Aorta (tissue), 5 donors: ENCODE data around the gene TMEM39A. TPM values are rescaled to one million over a fixed set of nuclear protein-coding genes. Genes with fewer than 3 reads are reported as not detected.

Experiments used
- ATAC-seq: fragments of 200-7000 bp; cut with Tn5 transposase; one replicate; pipeline ENCODE4 v1.9.1; 2022; ENCODE audit warnings: moderate library complexity; ENCODE audit not compliant: low FRiP score
- DNase-seq, 2 donors: peaks; one replicate each; pipeline ENCODE4 v3.0.0-alpha.2; 2020
- H3K27ac ChIP-seq, 2 donors: one replicate each; pipeline ENCODE4 v1.5.1; 2013; ENCODE audit warnings: low read length in 2 of 2, mild to moderate bottlenecking in 2 of 2, moderate library complexity in 2 of 2, control low read depth in 1 of 2, inconsistent platforms in 1 of 2, low read depth in 1 of 2
- H3K27me3 ChIP-seq, 2 donors: one replicate each; pipeline ENCODE4 v1.6.1; 2013; ENCODE audit warnings: control low read depth in 1 of 2, low read length in 1 of 2, mild to moderate bottlenecking in 1 of 2, moderate library complexity in 1 of 2; ENCODE audit not compliant: insufficient read depth in 2 of 2, control insufficient read depth in 1 of 2
- H3K36me3 ChIP-seq, 2 donors: one replicate each; pipeline ENCODE4 v1.6.1; 2013; ENCODE audit warnings: control low read depth in 1 of 2, low read length in 1 of 2, mild to moderate bottlenecking in 1 of 2; ENCODE audit not compliant: insufficient read depth in 2 of 2, control insufficient read depth in 1 of 2
- H3K4me1 ChIP-seq, 2 donors: one replicate each; pipeline ENCODE4 v1.6.1; 2013; ENCODE audit warnings: low read length in 2 of 2, control low read depth in 1 of 2, mild to moderate bottlenecking in 1 of 2, moderate library complexity in 1 of 2; ENCODE audit not compliant: insufficient read depth in 2 of 2, control insufficient read depth in 1 of 2
- H3K4me3 ChIP-seq, 2 donors: one replicate each; pipeline ENCODE4 v1.5.1; 2013; ENCODE audit warnings: low read length in 2 of 2, control low read depth in 1 of 2, mild to moderate bottlenecking in 1 of 2
- H3K9me3 ChIP-seq: one replicate; pipeline ENCODE4 v1.6.1; 2013; ENCODE audit warnings: mild to moderate bottlenecking, low read length; ENCODE audit not compliant: control insufficient read depth
- WGBS, 2 donors: extraction: QIAGEN DNeasy Blood & Tissue Kit; methylation state at CpG; one replicate each; pipeline ENCODE4 v1.1.7; 2013; 5-methylcytosine and 5-hydroxymethylcytosine counted together
- intact Hi-C, 2 donors: fragments of 100-400 bp; cut with DNase I; formaldehyde crosslinking; loops; one replicate each; pipeline versions ENCODE4 v1.14.2 to v1.15.0; 2022
- polyA plus RNA-seq, 2 donors: library from polyadenylated mRNA; stranded (reverse); fragments of 200-250 nt; gene quantifications; one replicate each; pipeline ENCODE4 v1.2.3, GENCODE V29; 2013
- total RNA-seq, 2 donors: library from RNA; stranded (reverse); fragmentation: NEBNext Ultra II Directional; extraction: Animal tissue kit (Norgen Biotek cat#: 25700); gene quantifications; one replicate each; pipeline ENCODE4 v1.2.1, GENCODE V29; 2021
- donor health status: healthy with polysubstance abuse.
- donor health status: Bipolar disorder and iron deficiency.
- donor health status: DM: no; HTN: no; CAD: no.
- donor health status: DM: no; HTN: no; CAD: no.
- donor health status: DM: yes; HTN: yes; CAD: no.

Gene TMEM39A
- total and polyA plus RNA-seq, 4 donors, result 7.5 to 45.7 (median 24.1) TPM

DNA sequence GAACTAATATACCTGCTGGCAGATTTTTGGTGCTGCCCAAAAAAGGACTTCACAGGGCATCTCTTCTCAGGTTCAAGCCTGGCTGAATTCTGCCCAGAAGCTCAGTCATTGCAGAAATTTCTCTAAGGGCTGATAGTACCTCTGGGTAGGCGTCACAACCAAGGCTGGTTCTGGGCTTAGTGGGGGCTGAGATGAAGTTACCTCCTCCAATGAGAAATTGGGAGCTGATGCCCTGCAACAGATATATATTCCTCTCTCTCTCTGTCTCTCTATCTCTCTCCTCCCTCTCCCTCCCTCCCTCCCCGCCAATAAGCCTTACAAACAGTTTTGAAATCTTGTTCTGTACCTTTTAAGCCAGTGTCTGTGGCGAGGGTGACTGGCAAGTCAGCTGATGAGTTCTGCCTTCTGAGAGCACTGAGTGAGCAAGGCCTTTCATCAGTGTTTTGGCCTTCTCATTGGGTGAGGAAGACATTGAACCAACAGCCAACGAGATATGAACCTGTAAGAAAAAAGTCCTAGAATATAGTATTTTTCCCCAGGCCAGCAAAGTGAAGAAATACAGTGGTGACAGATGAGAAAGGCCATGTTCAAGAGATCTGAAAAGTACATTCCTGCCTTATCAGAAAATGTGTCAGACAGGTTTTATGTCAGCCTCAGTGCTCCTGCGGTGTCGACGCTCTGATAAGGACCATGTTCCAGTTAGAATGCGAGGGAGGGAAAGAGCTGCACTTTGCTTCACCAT is 45.5 kb downstream of the TMEM39A start:
- Histone ChIP-seq H3K4me1 (no peaks in the 10 kb centered on the region), H3K4me3 (no peak overlapping the region), H3K27me3 (no peaks in the 10 kb centered on the region), H3K27ac (no peak overlapping the region), H3K9me3 (no peaks in the 10 kb centered on the region), H3K36me3 (peaks cover 0 to 5% of the 10 kb centered on the region in 2 donors)
- ATAC-seq (no peak), DNase-seq (no peak)
- 76 to 79% methylated on average over 8 of the region's 8 CpGs for WGBS, 2 donors
- intact Hi-C loops, result no loop called here

DNA sequence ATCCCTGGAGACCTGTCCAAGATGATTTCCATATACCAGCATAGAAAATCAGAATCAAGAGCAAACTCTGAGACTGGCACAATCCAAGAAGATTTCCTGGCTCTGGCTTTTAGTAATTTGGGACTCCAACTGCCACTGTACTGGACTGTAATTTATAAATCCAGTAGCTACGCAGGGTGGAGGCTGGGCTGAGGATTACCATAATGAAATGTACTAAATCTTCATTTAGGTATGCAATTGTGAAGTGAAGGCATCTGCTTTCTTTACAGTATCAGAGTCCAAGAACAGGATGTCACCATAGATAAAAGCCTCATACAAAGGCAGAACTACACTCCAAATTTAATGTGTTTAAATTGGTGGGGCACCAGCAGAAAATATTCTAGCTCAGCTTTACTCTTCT is 46.5 kb downstream of the TMEM39A start:
- ATAC-seq (no peak), DNase-seq (no peak)
- Histone ChIP-seq H3K36me3 (peaks cover 0 to 5% of the 10 kb centered on the region in 2 donors), H3K4me1 (no peaks in the 10 kb centered on the region), H3K9me3 (no peaks in the 10 kb centered on the region), H3K27me3 (no peaks in the 10 kb centered on the region), H3K27ac (no peak overlapping the region), H3K4me3 (no peak overlapping the region)
- WGBS, 2 donors, result 90 to 94% methylated on average over 1 of the region's 1 CpG
- intact Hi-C loops, result no loop called here

DNA sequence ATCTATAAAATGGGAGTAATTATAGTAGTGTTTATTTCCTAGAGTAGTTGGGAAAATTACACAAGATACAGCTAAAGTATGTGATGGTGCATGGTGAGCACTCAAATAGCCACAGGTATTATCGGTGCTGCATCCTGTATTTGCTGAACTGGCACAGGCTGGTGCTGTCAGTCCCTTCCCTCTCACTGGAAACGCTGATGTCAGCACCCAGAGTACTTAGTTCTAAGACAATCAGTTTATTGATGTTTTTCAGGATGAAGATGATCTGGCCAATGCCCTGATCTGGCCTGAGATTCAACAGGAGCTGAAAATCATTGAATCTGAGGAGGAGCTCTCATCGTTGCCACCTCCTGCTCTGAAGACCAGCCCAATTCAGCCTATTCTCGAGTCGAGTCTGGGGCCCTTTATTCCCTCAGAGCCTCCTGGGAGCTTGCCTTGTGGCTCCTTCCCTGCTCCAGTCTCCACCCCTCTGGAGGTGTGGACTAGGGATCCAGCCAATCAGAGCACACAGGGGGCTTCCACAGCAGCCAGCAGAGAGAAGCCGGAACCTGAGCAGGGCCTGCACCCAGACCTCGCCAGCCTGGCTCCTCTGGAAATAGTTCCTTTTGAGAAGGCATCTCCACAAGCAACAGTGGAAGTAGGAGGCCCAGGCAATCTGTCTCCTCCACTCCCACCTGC is 49.7 kb downstream of the TMEM39A start:
- no peaks in the 10 kb centered on the region for H3K27me3 ChIP-seq
- WGBS, 2 donors, result 79 to 88% methylated on average over 7 of the region's 7 CpGs
- DNase-seq, result no peak
- ATAC-seq, result no peak
- intact Hi-C loops, result no loop called here
- no peak overlapping the region for H3K27ac ChIP-seq
- no peak overlapping the region for H3K4me3 ChIP-seq
- H3K36me3 ChIP-seq, result peaks cover 2 to 9% of the 10 kb centered on the region in 2 donors
- H3K4me1 ChIP-seq, result no peaks in the 10 kb centered on the region
- no peaks in the 10 kb centered on the region for H3K9me3 ChIP-seq

DNA sequence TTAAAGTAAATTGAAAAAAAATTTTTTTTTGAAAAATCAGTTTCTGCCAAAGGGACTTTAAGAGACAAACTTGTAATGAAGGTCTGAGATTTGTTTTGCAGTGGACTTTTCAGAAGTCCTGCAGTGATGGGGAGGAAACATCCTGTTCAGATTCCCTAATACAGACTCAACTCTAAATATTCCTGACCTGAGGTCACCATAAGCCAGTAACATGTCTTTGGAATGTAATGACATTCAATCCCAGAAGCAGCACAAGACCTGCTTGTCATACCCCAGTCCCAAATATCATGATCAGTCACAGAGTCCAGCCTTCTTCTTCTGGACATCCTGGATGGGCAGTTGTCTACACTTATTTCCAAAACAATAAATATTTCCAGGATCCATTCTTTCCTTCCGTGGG is 53.6 kb downstream of the TMEM39A start:
- Histone ChIP-seq H3K4me1 (no peaks in the 10 kb centered on the region), H3K9me3 (no peaks in the 10 kb centered on the region), H3K4me3 (no peak overlapping the region), H3K27me3 (no peaks in the 10 kb centered on the region), H3K36me3 (peaks cover 6 to 9% of the 10 kb centered on the region in 2 donors), H3K27ac (no peak overlapping the region)
- DNase-seq (no peak), ATAC-seq (no peak)
- intact Hi-C loops, result loop anchor here in 1 of 2 donors (10.0 kb wide), 1 partner anchor 135 kb away; no protein-coding TSS in a partner anchor
- WGBS, 2 donors, result 90 to 93% methylated on average over 1 of the region's 1 CpG

DNA sequence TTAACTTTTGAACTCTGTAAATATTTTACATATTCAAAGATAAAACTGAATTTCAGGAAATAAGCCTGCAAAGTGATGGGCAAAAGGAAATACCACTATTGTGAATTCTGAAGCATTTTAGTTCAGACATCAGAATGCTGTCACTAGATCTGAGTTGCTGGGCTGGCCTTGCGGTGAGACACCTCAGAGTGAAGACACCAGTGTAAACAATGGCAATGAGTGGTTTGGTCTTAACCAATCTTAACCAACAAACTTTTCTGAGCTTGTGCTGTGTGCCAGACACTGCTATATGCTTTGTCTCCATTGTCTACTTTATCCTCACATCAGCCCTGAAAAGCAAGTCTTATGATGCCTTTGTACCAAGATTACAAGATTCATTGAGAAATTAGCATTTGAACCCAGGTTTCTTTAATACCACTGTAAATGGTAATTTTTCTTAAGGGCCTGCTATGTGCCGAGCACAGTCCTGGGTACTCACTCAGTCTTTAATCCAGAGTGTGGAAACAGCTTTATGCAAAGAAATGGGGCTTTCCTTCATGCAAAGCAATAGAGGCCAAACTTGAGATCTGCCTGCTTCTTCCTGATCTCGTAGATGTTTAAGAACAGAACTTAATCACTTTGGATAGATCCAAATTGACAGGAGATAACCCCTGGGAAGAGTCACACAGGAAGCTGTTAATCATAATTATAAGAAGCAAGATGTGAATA is 55.0 kb downstream of the TMEM39A start:
- no peak for DNase-seq
- Histone ChIP-seq H3K4me1 (no peaks in the 10 kb centered on the region), H3K27ac (no peak overlapping the region), H3K27me3 (no peaks in the 10 kb centered on the region), H3K9me3 (no peaks in the 10 kb centered on the region), H3K4me3 (no peak overlapping the region), H3K36me3 (peaks cover 6% of the 10 kb centered on the region in 2 donors)
- 81 to 90% methylated on average over 3 of the region's 3 CpGs for WGBS, 2 donors
- intact Hi-C loops, result loop anchor here in 1 of 2 donors (10.0 kb wide), 1 partner anchor 134 kb away; no protein-coding TSS in a partner anchor
- ATAC-seq, result no peak

DNA sequence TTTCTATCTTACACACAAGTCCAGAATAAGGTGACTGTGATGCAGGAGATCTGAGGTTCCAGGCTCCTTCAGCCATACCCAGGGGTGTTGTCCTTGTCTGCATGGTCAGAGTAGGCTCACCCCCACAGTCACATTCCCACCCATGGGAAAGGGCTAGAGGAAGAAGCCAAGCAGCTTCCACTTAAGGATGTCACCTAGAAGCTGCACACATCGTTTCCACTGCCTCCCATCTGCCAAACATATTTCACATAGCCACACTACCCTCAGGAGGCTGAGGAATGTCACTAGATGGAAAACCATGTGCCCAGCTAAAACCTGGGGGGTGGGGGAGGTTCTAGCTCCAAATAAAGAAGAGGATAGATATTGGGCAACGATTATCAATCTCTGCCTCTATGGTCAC is 58.1 kb downstream of the TMEM39A start:
- Histone ChIP-seq H3K4me1 (no peaks in the 10 kb centered on the region), H3K9me3 (no peaks in the 10 kb centered on the region), H3K27me3 (no peaks in the 10 kb centered on the region), H3K27ac (no peak overlapping the region), H3K4me3 (no peak overlapping the region), H3K36me3 (peaks cover 6 to 8% of the 10 kb centered on the region in 2 donors)
- 54 to 68% methylated on average over 2 of the region's 2 CpGs for WGBS, 2 donors
- DNase-seq (no peak), ATAC-seq (no peak)
- intact Hi-C loops, result loop anchor here in 1 of 2 donors (10.0 kb wide), 1 partner anchor 131 kb away; no protein-coding TSS in a partner anchor

DNA sequence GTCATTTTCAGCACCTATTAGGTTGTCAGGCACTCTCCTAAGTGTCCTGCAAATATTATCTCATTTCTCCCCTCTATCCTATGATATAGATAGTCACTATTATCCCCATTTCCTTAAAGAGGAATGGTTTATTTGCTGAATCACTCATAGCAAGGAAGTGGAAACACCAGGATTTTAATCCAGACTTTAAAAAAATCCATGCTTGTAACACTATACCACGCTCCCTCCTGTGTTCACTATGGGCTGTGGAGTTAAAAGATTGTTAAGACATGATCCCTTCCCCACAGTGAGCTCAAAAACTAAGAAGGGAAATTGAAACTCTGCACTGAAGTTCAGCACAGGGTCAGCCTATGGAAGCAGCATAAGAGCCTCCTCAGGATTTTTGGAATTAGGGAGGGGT is 60.2 kb downstream of the TMEM39A start:
- Histone ChIP-seq H3K4me1 (no peaks in the 10 kb centered on the region), H3K27ac (no peak overlapping the region), H3K36me3 (peaks cover 3 to 12% of the 10 kb centered on the region in 2 donors), H3K9me3 (no peaks in the 10 kb centered on the region), H3K27me3 (no peaks in the 10 kb centered on the region), H3K4me3 (no peak overlapping the region)
- 90 to 94% methylated on average over 1 of the region's 1 CpG for WGBS, 2 donors
- intact Hi-C loops, result loop anchor here in 1 of 2 donors (10.0 kb wide), 1 partner anchor 128 kb away; no protein-coding TSS in a partner anchor
- DNase-seq (no peak), ATAC-seq (no peak)

DNA sequence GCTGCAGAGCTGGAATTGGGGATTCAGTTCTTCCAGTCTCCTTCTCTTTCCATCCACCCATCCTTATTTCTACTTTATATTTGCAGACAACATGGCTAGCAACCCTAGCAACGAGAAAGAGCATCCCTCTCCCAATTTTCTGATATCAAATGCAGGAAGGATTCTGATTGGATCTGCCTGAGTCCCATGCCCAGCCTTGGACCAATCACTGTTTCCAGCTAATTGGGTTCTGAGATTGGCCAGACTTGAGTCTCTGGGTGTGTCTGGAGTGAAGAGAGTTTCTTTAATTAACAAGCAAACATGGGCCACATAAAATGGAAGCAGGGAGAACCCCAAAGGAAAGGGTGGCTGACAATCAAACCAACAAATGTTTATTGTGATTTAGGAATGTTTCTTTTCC is 60.6 kb downstream of the TMEM39A start:
- ATAC-seq (no peak), DNase-seq (no peak)
- Histone ChIP-seq H3K36me3 (peaks cover 3 to 12% of the 10 kb centered on the region in 2 donors), H3K4me1 (no peaks in the 10 kb centered on the region), H3K9me3 (no peaks in the 10 kb centered on the region), H3K4me3 (no peak overlapping the region), H3K27ac (no peak overlapping the region), H3K27me3 (no peaks in the 10 kb centered on the region)
- WGBS, 2 donors, result 84 to 88% methylated on average over 1 of the region's 1 CpG
- intact Hi-C loops, result loop anchor here in 1 of 2 donors (10.0 kb wide), 1 partner anchor 128 kb away; no protein-coding TSS in a partner anchor
